NCI-H1092 (cell line): ENCODE measurements around the gene IL11RA.
A peak's percentile ranks its signal among the peaks of the same experiment; 100 is the strongest.

ENCODE experiments used
- DNase-seq: peaks from one replicate; lab custom pipeline; 2025; lab: John Stamatoyannopoulos, UW

Gene IL11RA

DNA sequence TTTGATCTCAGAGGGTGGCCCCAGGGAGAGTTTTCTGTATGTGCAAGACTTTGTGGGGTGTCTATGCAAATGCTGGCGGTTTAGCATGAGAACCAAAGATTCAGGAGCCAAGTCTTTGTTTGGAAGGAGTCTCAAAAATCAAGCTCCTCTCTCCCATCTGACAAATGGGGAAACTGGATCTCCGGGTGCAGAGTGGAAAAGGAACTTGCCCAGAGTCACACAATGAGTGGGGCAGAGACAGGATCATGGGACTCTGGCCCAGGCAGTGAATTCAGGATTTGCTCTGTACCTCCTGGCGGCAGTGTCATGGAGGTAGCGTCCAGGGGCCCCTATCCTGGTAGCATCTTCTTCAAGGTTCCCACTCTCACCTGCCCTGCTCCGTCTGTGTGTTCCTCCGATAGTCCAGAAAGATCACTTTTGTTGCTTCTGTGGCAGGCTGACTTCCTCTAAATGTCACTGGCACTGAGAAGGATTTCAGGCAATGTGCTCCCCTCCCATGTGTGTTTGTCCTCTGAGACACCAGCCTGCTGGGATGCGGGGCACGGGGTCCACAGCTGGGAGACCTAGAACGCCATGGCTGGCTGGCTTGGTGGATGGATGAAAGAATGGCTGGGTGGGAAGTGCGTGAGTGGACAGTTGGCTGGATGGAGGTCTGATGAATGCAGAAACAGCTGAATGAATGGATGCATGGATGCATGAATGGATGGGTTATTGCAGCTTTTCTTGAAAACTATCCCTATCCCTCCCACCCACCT, 35.5 kb downstream of the IL11RA start:
- DNase-seq = no peak

- DNase-seq = no peak
Observed at GRCh38 chr9:34688329-34689115, 36.5 kb downstream of the IL11RA start.

DNA sequence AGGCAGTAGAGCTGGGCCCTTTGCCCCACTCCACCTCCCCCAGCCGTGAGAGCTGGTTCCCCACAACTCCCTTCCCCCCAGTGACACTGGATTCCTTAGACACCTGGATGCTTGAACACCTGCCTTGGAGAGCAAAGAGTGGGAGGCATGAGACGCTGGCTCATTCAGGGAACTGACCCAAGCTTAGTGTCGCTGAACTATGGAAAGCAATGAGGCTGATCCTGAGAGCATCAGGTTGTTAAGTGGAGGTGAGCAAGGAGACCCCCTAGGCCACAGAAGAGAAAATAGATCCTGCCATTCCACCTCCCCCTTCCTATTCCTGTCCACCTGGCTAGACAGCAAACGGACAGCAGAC, 37.1 kb downstream of the IL11RA start:
- no peak for DNase-seq

DNA sequence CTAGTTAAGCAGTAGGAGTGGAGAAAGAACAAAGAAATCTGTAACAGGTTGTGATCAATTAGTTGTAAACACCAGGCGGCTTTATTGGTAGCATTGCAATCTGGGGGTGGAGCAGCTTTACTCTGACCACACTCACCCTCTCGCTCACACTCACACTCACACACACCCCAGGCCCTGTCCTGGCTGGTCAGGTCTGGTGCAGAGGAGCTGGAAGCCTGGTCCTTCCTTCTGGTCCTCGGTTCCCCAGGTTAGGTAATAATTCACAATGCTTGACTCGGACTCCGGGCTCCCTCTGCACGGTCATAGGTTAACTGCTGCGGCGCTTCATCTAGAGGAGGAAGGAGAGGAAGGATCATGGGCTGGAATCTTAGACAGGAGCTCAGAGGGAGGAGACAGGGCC, 37.5 kb downstream of the IL11RA start:
- DNase-seq = no peak

- DNase-seq = no peak
Observed at GRCh38 chr9:34690983-34691935, 39.3 kb downstream of the IL11RA start, which contains the start of gene CCL19. Gene CCL19 (minus strand): TSS chr9:34691276. CDS start chr9:34691139, 137 bp downstream.

GRCh38 chr9:34691936-34692315, 39.9 kb downstream of the IL11RA start:
- DNase-seq = no peak

DNA sequence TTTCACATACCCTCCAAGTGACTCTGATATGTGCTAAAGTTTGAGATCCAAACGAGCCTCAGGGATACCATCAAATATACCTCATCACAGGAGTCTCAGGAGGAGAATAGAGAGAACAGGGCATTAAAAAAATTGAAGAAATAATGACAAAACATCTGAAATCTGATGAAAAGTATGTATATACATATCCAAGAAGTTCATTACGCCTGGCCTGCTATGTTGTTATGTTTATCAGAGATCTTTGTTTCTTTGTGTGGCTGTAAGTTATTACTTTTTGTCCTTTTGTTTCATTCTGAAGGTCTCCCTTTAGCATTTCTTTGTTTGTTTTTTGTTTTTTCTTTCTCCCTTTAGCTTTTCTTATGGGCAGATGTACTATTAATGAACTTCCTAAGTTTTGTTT, 41.6 kb downstream of the IL11RA start:
- DNase-seq = no peak

DNA sequence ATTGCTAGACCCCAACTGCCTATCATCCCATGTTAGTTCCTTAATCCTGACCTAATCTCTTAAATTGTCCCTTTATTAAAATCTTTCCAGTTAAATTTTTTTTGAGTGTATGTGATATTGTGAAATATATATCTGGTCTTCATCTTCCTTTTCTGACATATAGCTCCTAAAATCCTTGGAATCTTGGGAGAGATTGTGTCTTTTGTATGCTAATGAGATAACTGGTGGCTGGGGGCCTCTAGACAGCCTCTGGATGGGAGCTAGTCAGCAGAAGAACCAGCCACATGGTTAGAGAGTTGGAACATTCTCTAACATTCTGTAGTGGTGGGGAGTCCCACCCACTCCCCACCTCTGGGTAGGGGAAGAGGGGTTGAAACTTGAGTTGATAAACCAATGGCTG, 42.8 kb downstream of the IL11RA start:
- DNase-seq = no peak

- peak; percentile 60 for DNase-seq
Observed at GRCh38 chr9:34701023-34701768, 49.2 kb downstream of the IL11RA start.

GRCh38 chr9:34701769-34702736, 50.1 kb downstream of the IL11RA start:
- DNase-seq = peak; percentile 74

- no peak for DNase-seq
Observed at GRCh38 chr9:34707130-34707529, 55.1 kb downstream of the IL11RA start.

GRCh38 chr9:34709196-34709978, 57.4 kb downstream of the IL11RA start:
- DNase-seq = no peak

- DNase-seq = no peak
Observed at GRCh38 chr9:34710023-34710422, 58.0 kb downstream of the IL11RA start, which contains the start of gene CCL21. Gene CCL21 (minus strand): TSS chr9:34710136. CDS start chr9:34710066, 70 bp downstream.
